Measurements from ENCODE around the gene GAB1. TPM values are rescaled to one million over a fixed set of nuclear protein-coding genes. Genes with fewer than 3 reads are reported as not detected.

GAB1 gene
- total RNA-seq, 2 donors from 2014 or later, result 65.4 to 81.7 TPM

DNA sequence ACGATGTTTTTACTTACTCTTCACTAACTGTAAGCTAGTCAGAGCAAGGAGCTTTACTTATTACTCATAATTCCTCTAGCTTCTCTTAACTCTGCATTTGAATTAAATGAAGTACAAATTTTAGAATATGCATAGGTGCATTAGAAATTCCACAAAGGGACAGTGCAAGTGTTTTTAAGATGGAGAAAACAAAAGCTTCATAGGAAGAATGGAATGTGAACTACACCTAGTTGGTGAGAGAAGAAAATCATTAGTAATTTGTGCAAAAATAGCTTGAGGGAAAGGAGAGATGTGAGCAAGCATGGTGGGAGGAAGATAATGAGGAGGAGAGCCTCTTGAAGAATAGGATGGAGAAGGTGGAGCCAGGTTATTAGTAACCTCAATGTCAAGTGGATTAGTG, 99.3 kb downstream of the GAB1 start:
- Histone ChIP-seq H3K27me3 (no peaks in the 10 kb centered on the region), H3K4me1 (peaks cover 0 to 5% of the 10 kb centered on the region in 2 donors), H3K4me3 (no peak overlapping the region), H3K27ac (no peak overlapping the region), H3K9me3 (no peaks in the 10 kb centered on the region), H3K36me3 (peaks cover 24% of the 10 kb centered on the region)
- DNase-seq (ENCODE audit: low spot score), result no peak
- TF ChIP-seq, protein P1, sequence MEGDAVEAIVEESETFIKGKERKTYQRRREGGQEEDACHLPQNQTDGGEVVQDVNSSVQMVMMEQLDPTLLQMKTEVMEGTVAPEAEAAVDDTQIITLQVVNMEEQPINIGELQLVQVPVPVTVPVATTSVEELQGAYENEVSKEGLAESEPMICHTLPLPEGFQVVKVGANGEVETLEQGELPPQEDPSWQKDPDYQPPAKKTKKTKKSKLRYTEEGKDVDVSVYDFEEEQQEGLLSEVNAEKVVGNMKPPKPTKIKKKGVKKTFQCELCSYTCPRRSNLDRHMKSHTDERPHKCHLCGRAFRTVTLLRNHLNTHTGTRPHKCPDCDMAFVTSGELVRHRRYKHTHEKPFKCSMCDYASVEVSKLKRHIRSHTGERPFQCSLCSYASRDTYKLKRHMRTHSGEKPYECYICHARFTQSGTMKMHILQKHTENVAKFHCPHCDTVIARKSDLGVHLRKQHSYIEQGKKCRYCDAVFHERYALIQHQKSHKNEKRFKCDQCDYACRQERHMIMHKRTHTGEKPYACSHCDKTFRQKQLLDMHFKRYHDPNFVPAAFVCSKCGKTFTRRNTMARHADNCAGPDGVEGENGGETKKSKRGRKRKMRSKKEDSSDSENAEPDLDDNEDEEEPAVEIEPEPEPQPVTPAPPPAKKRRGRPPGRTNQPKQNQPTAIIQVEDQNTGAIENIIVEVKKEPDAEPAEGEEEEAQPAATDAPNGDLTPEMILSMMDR (IDR thresholded peaks at IDR 0.05), result no peak

DNA sequence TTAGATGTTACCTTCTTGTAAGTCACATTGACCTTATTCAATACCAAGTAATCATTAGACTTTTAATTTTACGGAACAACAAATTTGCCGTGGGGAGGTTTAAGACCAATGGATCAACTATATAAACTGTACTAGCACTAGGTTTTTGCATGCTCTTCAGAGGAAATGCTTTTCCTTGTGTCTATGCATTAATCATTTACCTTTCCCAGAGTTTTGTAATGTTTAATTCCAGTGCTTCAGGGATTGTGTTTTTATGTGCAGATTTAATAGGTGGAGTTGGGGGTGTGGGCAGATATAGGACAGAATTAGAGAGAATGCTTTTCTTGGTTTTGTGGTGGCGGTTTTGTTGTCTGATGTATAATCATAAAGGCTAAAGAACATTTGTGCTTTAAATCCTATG, 100.8 kb downstream of the GAB1 start:
- peaks cover 24% of the 10 kb centered on the region for H3K36me3 ChIP-seq
- H3K27ac ChIP-seq, result no peak overlapping the region
- H3K4me3 ChIP-seq, result no peak overlapping the region
- no peaks in the 10 kb centered on the region for H3K27me3 ChIP-seq
- H3K9me3 ChIP-seq, result no peaks in the 10 kb centered on the region
- TF ChIP-seq, protein P1 (IDR thresholded peaks at IDR 0.05), result no peak
- H3K4me1 ChIP-seq, result peaks cover 0 to 13% of the 10 kb centered on the region in 2 donors
- DNase-seq (ENCODE audit: low spot score), result no peak

DNA sequence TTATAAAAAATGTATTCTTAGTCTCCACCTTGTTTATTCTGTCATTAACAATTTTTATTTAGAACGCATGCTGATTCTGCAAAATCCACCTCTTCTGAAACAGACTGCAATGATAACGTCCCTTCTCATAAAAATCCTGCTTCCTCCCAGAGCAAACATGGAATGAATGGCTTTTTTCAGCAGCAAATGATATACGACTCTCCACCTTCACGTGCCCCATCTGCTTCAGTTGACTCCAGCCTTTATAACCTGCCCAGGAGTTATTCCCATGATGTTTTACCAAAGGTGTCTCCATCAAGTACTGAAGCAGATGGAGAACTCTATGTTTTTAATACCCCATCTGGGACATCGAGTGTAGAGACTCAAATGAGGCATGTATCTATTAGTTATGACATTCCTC, 101.3 kb downstream of the GAB1 start:
- no peak overlapping the region for H3K27ac ChIP-seq

DNA sequence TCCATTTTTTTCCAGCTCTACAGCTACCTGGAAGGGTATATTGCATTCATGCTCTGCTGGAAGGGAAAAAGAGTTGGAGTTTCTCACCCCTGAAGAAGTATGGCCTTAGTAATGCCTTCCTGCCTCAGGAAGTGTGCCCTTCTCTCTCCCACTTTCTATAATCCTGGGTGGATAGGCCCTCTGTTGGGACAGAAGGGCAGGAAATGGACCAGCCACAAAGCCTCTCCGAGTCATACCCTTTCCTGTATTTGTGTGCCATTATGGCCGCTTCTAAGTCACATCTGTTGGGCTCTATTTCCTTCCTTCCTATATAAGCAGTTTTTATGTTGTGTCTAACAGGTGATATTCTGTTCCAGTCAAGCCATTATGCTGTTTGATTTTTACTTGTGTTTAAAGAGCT, 102.0 kb downstream of the GAB1 start:
- H3K9me3 ChIP-seq, result no peaks in the 10 kb centered on the region
- no peaks in the 10 kb centered on the region for H3K27me3 ChIP-seq
- H3K4me1 ChIP-seq, result peaks cover 0 to 13% of the 10 kb centered on the region in 2 donors
- no peak overlapping the region for H3K27ac ChIP-seq
- TF ChIP-seq, protein P1 (IDR thresholded peaks at IDR 0.05), result no peak
- no peak for DNase-seq (ENCODE audit: low spot score)
- peaks cover 19% of the 10 kb centered on the region for H3K36me3 ChIP-seq
- H3K4me3 ChIP-seq, result no peak overlapping the region

More for the DNA sequence above, 101.3 kb downstream of the GAB1 start:
- Histone ChIP-seq H3K4me1 (peaks cover 0 to 13% of the 10 kb centered on the region in 2 donors), H3K27me3 (no peaks in the 10 kb centered on the region), H3K4me3 (no peak overlapping the region), H3K36me3 (peaks cover 24% of the 10 kb centered on the region), H3K9me3 (no peaks in the 10 kb centered on the region)
- DNase-seq (ENCODE audit: low spot score), result no peak
- TF ChIP-seq, protein P1 (IDR thresholded peaks at IDR 0.05), result no peak

DNA sequence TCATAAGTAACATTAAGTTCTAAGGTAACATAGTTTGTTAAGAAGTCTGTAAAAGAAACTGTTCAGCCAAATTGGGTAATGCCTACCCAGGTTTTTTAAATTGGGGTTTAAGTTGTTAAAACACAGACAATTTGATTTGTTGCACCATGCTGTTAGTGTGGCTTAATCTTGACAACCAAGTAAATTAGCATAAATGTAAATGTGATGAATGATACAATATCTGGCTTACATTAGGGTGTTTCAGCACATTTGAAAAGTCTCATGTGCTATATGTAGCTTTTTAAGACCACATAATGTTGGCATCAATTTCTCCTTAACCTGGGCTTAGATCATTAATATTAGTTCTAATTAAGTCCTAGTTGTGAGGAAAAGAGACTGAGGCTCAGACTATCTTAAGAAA, 104.4 kb downstream of the GAB1 start:
- peaks cover 0 to 13% of the 10 kb centered on the region in 2 donors for H3K4me1 ChIP-seq
- H3K9me3 ChIP-seq, result no peaks in the 10 kb centered on the region
- no peaks in the 10 kb centered on the region for H3K27me3 ChIP-seq
- no peak overlapping the region for H3K4me3 ChIP-seq
- peaks cover 10% of the 10 kb centered on the region for H3K36me3 ChIP-seq
- TF ChIP-seq, protein P1 (IDR thresholded peaks at IDR 0.05), result no peak
- no peak for DNase-seq (ENCODE audit: low spot score)
- H3K27ac ChIP-seq, result no peak overlapping the region

DNA sequence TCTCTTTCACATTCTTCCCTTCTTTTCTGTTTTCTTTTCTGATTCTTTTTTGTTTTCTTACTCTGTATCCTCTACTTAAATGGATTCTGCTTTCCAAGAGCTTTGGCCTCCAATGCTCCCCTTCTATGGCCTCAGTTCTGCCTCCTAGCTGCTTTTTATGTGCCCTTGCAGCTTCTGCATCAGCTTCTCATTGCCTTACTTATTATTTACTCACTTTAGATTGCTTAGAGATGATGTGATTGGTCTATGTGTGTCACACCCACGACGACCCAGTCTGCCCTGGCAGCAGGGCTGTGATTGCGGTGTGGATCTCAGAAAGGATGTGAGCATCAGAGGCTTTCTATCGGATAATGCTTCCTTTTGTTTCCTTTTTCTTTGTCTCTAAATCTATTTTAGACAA, 105.0 kb downstream of the GAB1 start:
- no peaks in the 10 kb centered on the region for H3K9me3 ChIP-seq
- no peak overlapping the region for H3K4me3 ChIP-seq
- DNase-seq (ENCODE audit: low spot score), result no peak
- peaks cover 10% of the 10 kb centered on the region for H3K36me3 ChIP-seq
- TF ChIP-seq, protein P1 (IDR thresholded peaks at IDR 0.05), result no peak
- no peak overlapping the region for H3K27ac ChIP-seq
- H3K4me1 ChIP-seq, result peaks cover 0 to 13% of the 10 kb centered on the region in 2 donors
- H3K27me3 ChIP-seq, result no peaks in the 10 kb centered on the region
